Measurements from ENCODE around the gene ZC3H10.

GRCh38 chr12:56134897-56135296 lies 16.8 kb downstream of the ZC3H10 start:
- TF ChIP-seq CTCF (IDR thresholded peaks at IDR 0.05; ENCODE audit: low read length): no peak
- TF ChIP-seq EZH2phosphoT487 (IDR thresholded peaks at IDR 0.05; ENCODE audit: low read length): no peak
- no peak for TF ChIP-seq EZH2 (optimal IDR thresholded peaks at IDR 0.05; ENCODE audit: low read depth, low read length)
